Activated naive CD8-positive, alpha-beta T cell treated with anti-CD3 and anti-CD28 coated beads, Interleukin-2, amount 50 U/mL, for 24 hours (primary cell): ENCODE measurements around the gene MPC2.

Experiments
- ATAC-seq: fragments of 150-1000 bp; cut with Tn5 transposase; one replicate; pipeline ENCODE4 v1.10.0; 2021
- DNase-seq: peaks from one replicate; pipeline ENCODE4 v3.0.0; 2021
- H3K27ac Mint-ChIP-seq: one replicate; pipeline ENCODE4 v1.8.0; 2021; ENCODE audit warnings: mild to moderate bottlenecking, mixed read lengths
- H3K27me3 Mint-ChIP-seq: one replicate; pipeline ENCODE4 v1.8.0; 2021; ENCODE audit warnings: mixed read lengths
- H3K36me3 Mint-ChIP-seq: one replicate; pipeline ENCODE4 v1.8.0; 2021; ENCODE audit warnings: low read depth, mixed read lengths
- H3K4me1 Mint-ChIP-seq: one replicate; pipeline ENCODE4 v1.8.0; 2021; ENCODE audit warnings: mixed read lengths
- H3K4me3 Mint-ChIP-seq: one replicate; pipeline ENCODE4 v1.8.0; 2021; ENCODE audit warnings: mild to moderate bottlenecking, moderate library complexity, mixed read lengths
- H3K9me3 Mint-ChIP-seq: one replicate; pipeline ENCODE4 v1.8.0; 2021; ENCODE audit warnings: mixed read lengths

Gene MPC2

GRCh38 chr1:167924543-167925231 lies 12.2 kb downstream of the MPC2 start:
- Mint-ChIP-seq H3K36me3 (peaks cover 11% of the 10 kb centered on the region), H3K27ac (no peak overlapping the region), H3K4me3 (no peak overlapping the region), H3K27me3 (no peaks in the 10 kb centered on the region), H3K4me1 (peaks cover 11% of the 10 kb centered on the region), H3K9me3 (no peaks in the 10 kb centered on the region)
- no peak for ATAC-seq
- no peak for DNase-seq

DNA sequence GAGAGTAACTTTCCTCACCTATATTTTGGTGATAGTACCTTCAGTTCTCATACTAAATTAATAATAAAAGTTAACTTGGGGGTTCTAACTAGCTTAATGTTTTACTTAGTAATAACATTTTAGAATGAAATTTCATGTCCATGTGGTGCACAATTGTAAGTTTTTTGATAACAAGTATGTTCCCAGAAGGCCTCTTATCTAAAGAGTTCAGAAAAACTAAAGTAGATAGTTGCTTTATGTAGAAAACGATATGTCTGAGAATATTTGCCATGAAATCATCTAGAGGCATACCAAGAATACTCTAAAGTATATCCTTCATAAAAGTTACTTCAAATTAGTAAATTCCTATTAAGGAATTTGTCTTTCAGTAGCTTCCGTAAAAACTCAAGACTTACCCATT lies 12.8 kb downstream of the MPC2 start:
- Mint-ChIP-seq H3K9me3 (no peaks in the 10 kb centered on the region), H3K27ac (no peak overlapping the region), H3K4me1 (peaks cover 9% of the 10 kb centered on the region), H3K4me3 (no peak overlapping the region), H3K36me3 (peaks cover 13% of the 10 kb centered on the region), H3K27me3 (no peaks in the 10 kb centered on the region)
- ATAC-seq: no peak
- no peak for DNase-seq

- DNase-seq (no peak), ATAC-seq (no peak)
- Mint-ChIP-seq H3K4me3 (no peak overlapping the region), H3K9me3 (no peaks in the 10 kb centered on the region), H3K27me3 (no peaks in the 10 kb centered on the region), H3K36me3 (peaks cover 14% of the 10 kb centered on the region), H3K4me1 (peaks cover 9% of the 10 kb centered on the region), H3K27ac (no peak overlapping the region)
Observed at GRCh38 chr1:167923324-167924056, 13.4 kb downstream of the MPC2 start.

GRCh38 chr1:167922611-167923074 lies 14.2 kb downstream of the MPC2 start:
- ATAC-seq (no peak), DNase-seq (no peak)
- H3K4me3 Mint-ChIP-seq: no peak overlapping the region
- peaks cover 11% of the 10 kb centered on the region for H3K36me3 Mint-ChIP-seq
- no peak overlapping the region for H3K27ac Mint-ChIP-seq
- H3K9me3 Mint-ChIP-seq: no peaks in the 10 kb centered on the region
- H3K4me1 Mint-ChIP-seq: peaks cover 9% of the 10 kb centered on the region
- H3K27me3 Mint-ChIP-seq: no peaks in the 10 kb centered on the region

GRCh38 chr1:167922023-167922422 lies 14.8 kb downstream of the MPC2 start:
- Mint-ChIP-seq H3K4me1 (peaks cover 9% of the 10 kb centered on the region), H3K27ac (no peak overlapping the region), H3K9me3 (no peaks in the 10 kb centered on the region), H3K27me3 (no peaks in the 10 kb centered on the region), H3K36me3 (peaks cover 10% of the 10 kb centered on the region), H3K4me3 (no peak overlapping the region)
- no peak for DNase-seq
- no peak for ATAC-seq

DNA sequence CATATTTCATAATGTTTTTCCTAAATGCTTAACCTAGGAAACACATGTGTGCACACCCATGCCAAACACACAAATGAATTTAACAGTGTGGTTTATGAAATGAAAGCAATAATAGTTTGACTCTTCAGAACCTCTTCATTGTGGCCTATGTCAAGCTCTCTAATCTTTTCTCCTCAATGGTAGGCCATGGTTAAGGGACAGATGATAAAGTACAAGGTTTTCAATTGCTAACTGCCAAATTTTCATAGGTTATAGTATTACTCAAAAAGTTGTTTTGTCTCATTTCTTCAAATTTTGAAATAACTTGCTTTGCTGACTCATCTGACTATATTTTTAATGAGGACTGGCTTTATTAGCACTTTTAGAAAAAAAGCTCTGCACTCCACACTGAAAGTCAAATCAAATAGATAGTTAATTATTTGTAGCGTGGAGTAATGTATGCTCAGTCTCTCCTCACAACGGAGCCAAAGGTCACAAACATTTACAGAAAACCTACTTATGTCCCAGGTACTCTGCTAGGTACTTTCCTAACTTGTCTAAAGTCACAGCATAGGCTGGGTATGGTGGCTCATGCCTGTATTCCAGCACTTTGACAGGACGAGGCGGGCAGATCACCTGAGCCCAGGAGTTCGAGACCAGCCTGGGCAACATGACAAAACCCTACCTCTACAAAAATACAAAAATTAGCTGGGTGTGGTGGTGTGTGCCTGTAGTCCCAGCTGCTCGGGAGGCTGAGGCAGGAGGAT lies 19.9 kb downstream of the MPC2 start:
- Mint-ChIP-seq H3K9me3 (no peaks in the 10 kb centered on the region), H3K4me1 (peaks cover under 1% of the 10 kb centered on the region), H3K27me3 (no peaks in the 10 kb centered on the region), H3K36me3 (peaks cover 2% of the 10 kb centered on the region), H3K4me3 (no peak overlapping the region), H3K27ac (no peak overlapping the region)
- DNase-seq: no peak
- ATAC-seq: no peak

DNA sequence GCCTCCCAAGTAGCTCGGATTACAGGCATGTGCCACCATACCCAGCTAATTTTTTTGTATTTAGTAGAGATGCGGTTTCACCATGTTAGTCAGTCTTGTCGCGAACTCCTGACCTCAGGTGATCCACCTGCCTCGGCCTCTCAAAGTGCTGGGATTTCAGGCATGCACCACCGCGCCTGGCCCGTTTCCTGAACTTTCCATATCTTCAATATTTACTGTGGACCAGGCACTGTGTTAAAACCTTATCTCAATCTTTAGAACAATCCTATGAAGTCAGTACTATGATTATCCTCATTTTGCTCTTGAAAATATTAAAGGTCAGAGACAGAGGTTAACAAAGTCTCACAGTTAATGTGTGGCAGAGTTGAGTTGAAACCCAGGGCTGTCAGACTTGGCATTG lies 21.3 kb downstream of the MPC2 start:
- H3K9me3 Mint-ChIP-seq: no peaks in the 10 kb centered on the region

GRCh38 chr1:167913895-167914496 lies 22.9 kb downstream of the MPC2 start, which contains the start of gene ADCY10:
ADCY10 (minus strand) TSS chr1:167914134; CDS start chr1:167905140, 8,994 bp downstream.
- H3K4me1 Mint-ChIP-seq: no peaks in the 10 kb centered on the region
- H3K4me3 Mint-ChIP-seq: no peak within 1 kb of the TSS
- no peak for DNase-seq
- ATAC-seq: no peak
- peaks cover 11% of the 10 kb centered on the region for H3K9me3 Mint-ChIP-seq
- H3K27me3 Mint-ChIP-seq: no peaks in the 10 kb centered on the region
- H3K36me3 Mint-ChIP-seq: no peaks in the 10 kb centered on the region
- no peak within 1 kb of the TSS for H3K27ac Mint-ChIP-seq

More for the DNA sequence above, 21.3 kb downstream of the MPC2 start:
- H3K4me3 Mint-ChIP-seq: no peak overlapping the region
- peaks cover 2% of the 10 kb centered on the region for H3K36me3 Mint-ChIP-seq
- DNase-seq (no peak), ATAC-seq (no peak)
- H3K4me1 Mint-ChIP-seq: no peaks in the 10 kb centered on the region
- no peak overlapping the region for H3K27ac Mint-ChIP-seq
- H3K27me3 Mint-ChIP-seq: no peaks in the 10 kb centered on the region

DNA sequence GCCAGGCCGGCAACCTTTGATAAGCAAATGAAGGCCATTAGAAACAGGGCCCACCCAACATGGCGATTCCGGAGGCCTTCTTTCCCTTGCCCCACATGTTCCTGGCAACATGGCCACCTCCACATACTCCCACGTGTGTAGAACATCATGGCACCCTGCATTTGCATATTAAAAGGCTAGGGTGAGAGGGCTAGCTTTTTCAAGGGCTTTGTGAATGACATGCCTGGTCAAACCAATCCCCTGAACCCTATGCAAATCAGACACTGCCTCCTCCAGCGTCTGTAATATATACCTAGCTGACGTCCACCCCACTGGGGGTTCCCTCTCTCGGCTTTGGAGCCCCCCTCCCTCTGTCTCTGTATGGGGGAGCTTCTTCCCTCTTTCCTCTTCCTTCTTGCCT lies 24.6 kb downstream of the MPC2 start:
- Mint-ChIP-seq H3K4me3 (no peak overlapping the region), H3K9me3 (peaks cover 11% of the 10 kb centered on the region), H3K27me3 (no peaks in the 10 kb centered on the region), H3K36me3 (peaks cover 2% of the 10 kb centered on the region), H3K4me1 (no peaks in the 10 kb centered on the region), H3K27ac (no peak overlapping the region)
- ATAC-seq (no peak), DNase-seq (no peak)

- no peak for DNase-seq
- Mint-ChIP-seq H3K36me3 (peaks cover 2% of the 10 kb centered on the region), H3K27me3 (no peaks in the 10 kb centered on the region), H3K9me3 (peaks cover 11% of the 10 kb centered on the region), H3K27ac (no peak overlapping the region), H3K4me1 (no peaks in the 10 kb centered on the region), H3K4me3 (no peak overlapping the region)
- no peak for ATAC-seq
Observed at GRCh38 chr1:167911413-167911812, 25.5 kb downstream of the MPC2 start.

DNA sequence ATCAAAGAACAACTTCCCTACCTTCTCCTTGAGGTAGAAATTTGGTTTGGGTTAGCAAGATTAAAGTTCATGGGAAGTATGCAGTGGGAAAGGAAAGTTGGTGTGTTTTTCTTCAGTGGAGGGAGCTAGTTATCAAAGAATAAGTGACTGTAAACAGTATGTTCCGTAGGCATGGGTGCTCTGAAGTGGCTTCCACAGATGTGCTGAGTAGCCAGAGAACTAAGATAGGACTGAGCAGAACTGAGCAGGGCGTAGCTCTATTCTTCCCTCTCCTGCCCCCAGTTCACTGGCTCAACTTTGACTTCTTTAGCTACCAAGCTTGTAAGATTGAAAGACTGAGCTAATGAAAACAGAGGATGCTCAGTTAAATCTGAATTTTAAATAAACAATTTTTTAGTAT lies 26.3 kb downstream of the MPC2 start:
- H3K9me3 Mint-ChIP-seq: peaks cover 11% of the 10 kb centered on the region
- H3K27me3 Mint-ChIP-seq: peaks cover 2% of the 10 kb centered on the region
- H3K27ac Mint-ChIP-seq: no peak overlapping the region
- DNase-seq (no peak), ATAC-seq (no peak)
- peaks cover 2% of the 10 kb centered on the region for H3K36me3 Mint-ChIP-seq
- H3K4me3 Mint-ChIP-seq: no peak overlapping the region
- H3K4me1 Mint-ChIP-seq: no peaks in the 10 kb centered on the region

DNA sequence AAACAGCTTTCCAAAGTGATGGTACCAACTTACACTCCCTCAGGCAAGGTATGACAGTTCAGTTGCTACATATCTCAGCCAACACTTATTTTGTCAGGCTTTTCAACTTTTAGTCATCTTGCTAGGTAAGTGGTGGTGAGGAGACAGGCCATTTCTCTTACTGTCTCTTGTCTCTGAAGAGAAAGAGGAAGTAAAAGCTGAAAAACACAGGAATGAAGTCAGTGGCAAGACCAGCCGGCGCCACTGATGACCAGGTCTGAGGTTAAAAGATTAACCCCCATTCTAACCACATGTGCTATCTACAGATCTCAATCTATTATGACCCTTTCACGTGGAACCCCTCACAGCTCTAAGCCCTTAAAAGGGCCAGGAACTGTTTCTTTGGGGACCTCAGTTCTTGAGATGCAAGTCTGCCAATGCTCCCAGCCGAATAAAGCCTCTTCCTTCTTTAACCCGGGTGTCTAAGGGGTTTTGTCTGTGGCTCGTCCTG lies 27.1 kb downstream of the MPC2 start:
- Mint-ChIP-seq H3K36me3 (peaks cover 2% of the 10 kb centered on the region), H3K4me1 (no peaks in the 10 kb centered on the region), H3K27ac (no peak overlapping the region), H3K4me3 (no peak overlapping the region), H3K9me3 (peaks cover 11% of the 10 kb centered on the region), H3K27me3 (peaks cover 2% of the 10 kb centered on the region)
- DNase-seq (no peak), ATAC-seq (no peak)

DNA sequence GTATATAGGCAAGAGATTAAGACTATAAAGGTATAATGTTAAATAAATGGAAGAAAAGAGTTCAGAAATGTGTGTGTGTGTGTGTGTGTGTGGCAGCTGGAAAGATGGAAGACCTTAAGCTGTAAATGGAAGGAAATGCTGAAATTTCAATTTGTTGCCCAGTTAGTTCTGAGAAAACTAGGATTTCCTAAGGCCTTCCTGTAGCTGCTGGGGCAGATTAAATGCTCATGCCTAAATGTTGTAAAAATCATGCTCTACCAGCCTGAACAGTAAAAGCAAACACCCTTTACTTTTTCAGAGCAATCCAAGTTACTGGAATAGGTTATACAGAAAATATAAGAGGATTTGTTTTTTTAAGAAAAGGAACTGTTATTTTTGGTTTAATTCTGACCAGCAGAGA lies 31.2 kb downstream of the MPC2 start:
- DNase-seq (no peak), ATAC-seq (no peak)
- Mint-ChIP-seq H3K4me1 (no peaks in the 10 kb centered on the region), H3K9me3 (peaks cover 11% of the 10 kb centered on the region), H3K27ac (no peak overlapping the region), H3K27me3 (peaks cover 2% of the 10 kb centered on the region), H3K36me3 (peaks cover 2% of the 10 kb centered on the region), H3K4me3 (no peak overlapping the region)

DNA sequence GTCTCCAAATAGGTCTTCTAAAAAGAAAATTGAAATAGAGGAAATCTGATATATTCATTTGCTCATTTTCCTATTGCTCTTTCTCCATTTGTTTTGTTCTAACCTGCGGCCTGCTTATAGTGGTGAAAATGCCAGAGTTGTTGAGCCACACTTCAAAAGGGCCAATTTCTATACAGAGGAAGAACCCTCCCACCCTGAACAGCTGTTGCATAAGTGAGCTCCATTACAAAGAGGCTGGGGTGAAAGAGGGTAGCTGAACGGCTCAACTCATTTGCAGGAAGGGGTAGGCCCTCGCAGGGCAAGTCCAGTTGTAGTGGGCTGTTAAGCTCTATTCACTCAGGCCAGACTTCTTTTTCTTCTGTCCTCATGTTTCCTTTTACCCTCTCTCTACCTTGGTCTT lies 31.7 kb downstream of the MPC2 start:
- H3K4me3 Mint-ChIP-seq: no peak overlapping the region
- ATAC-seq (no peak), DNase-seq (no peak)
- H3K27ac Mint-ChIP-seq: no peak overlapping the region
- peaks cover 8% of the 10 kb centered on the region for H3K9me3 Mint-ChIP-seq
- peaks cover 2% of the 10 kb centered on the region for H3K36me3 Mint-ChIP-seq
- peaks cover 2% of the 10 kb centered on the region for H3K27me3 Mint-ChIP-seq
- no peaks in the 10 kb centered on the region for H3K4me1 Mint-ChIP-seq
